Left lung (tissue), 10 donors: Measurements from ENCODE around the gene ZNF319. TPM values are rescaled to one million over a fixed set of nuclear protein-coding genes. Genes with fewer than 3 reads are reported as not detected.

Source experiments
- ATAC-seq: fragments of 200-7000 bp; cut with Tn5 transposase; one replicate; pipeline ENCODE4 v1.9.1; 2020; ENCODE audit warnings: moderate library complexity
- DNase-seq, 4 donors: peaks; one replicate each; pipeline ENCODE4 v3.0.0-alpha.2; 2013 to 2020
- H3K27ac ChIP-seq, 2 donors: fragments of 200-600 bp; sonication (generic) in 1 of 2; one replicate each; pipeline versions ENCODE4 v1.5.0 to v1.8.0; 2020 to 2021
- H3K27me3 ChIP-seq, 2 donors: fragments of 200-600 bp; sonication (generic) in 1 of 2; one replicate each; pipeline versions ENCODE4 v1.5.0 to v1.8.0; 2020 to 2021
- H3K36me3 ChIP-seq, 2 donors: fragments of 200-600 bp; sonication (generic) in 1 of 2; one replicate each; pipeline versions ENCODE4 v1.5.0 to v1.8.0; 2020 to 2021
- H3K4me1 ChIP-seq, 2 donors: fragments of 200-600 bp; one replicate each; pipeline ENCODE4 v1.8.0; 2021
- H3K4me3 ChIP-seq, 2 donors: fragments of 200-600 bp; sonication (generic) in 1 of 2; one replicate each; pipeline versions ENCODE4 v1.5.0 to v1.8.0; 2020 to 2021; ENCODE audit warnings: mild to moderate bottlenecking in 1 of 2
- H3K9me3 ChIP-seq, 2 donors: fragments of 200-600 bp; sonication (generic) in 1 of 2; one replicate each; pipeline versions ENCODE4 v1.5.0 to v1.8.0; 2020 to 2021
- CTCF ChIP-seq, 2 donors: fragments of 200-600 bp; sonication (generic) in 1 of 2; IDR thresholded peaks; one replicate each; pipeline versions ENCODE4 v1.5.0 to v1.8.0; 2021; ENCODE audit warnings: antibody characterized with exemption in 2 of 2
- intact Hi-C, 2 donors: fragments of 100-400 bp; cut with DNase I; formaldehyde crosslinking; loops; one replicate each; pipeline versions ENCODE4 v1.11.2 to v1.14.2; 2022
- polyA plus RNA-seq, 6 donors: library from polyadenylated mRNA; unstranded; fragments of 120-200 nt; gene quantifications; one replicate each; pipeline ENCODE4 v1.2.1, GENCODE V29; 2013; ENCODE audit not compliant: insufficient read length in 6 of 6
- total RNA-seq, 2 donors: library from RNA; stranded (reverse); fragmentation: NEBNext Ultra II Directional; extraction: Animal tissue kit (Norgen Biotek cat#: 25700); gene quantifications; one replicate each; pipeline ENCODE4 v1.2.1, GENCODE V29; 2021
- donor health status: DM: no; HTN: yes; CAD: no.
- donor health status: DM: no; HTN: no; CAD: no.

Gene ZNF319
- total and polyA plus RNA-seq, 8 donors, result 7.8 to 12.0 (median 10.7) TPM

GRCh38 chr16:57949013-57949412 is 51.5 kb downstream of the ZNF319 start:
- Histone ChIP-seq H3K9me3 (no peaks in the 10 kb centered on the region), H3K36me3 (no peaks in the 10 kb centered on the region), H3K27ac (no peak overlapping the region), H3K4me1 (no peaks in the 10 kb centered on the region), H3K27me3 (no peaks in the 10 kb centered on the region), H3K4me3 (no peak overlapping the region)
- no peak for DNase-seq
- ATAC-seq, result no peak
- intact Hi-C loops, result no loop called here
- TF ChIP-seq CTCF (IDR thresholded peaks at IDR 0.05), result no peak

GRCh38 chr16:57948027-57948426 is 52.4 kb downstream of the ZNF319 start:
- no peak for DNase-seq
- Histone ChIP-seq H3K36me3 (no peaks in the 10 kb centered on the region), H3K9me3 (no peaks in the 10 kb centered on the region), H3K27ac (no peak overlapping the region), H3K27me3 (no peaks in the 10 kb centered on the region), H3K4me1 (no peaks in the 10 kb centered on the region), H3K4me3 (no peak overlapping the region)
- no peak for ATAC-seq
- no peak for TF ChIP-seq CTCF (IDR thresholded peaks at IDR 0.05)
- intact Hi-C loops, result no loop called here

GRCh38 chr16:57947261-57947660 is 53.2 kb downstream of the ZNF319 start:
- no peak for TF ChIP-seq CTCF (IDR thresholded peaks at IDR 0.05)
- intact Hi-C loops, result no loop called here
- Histone ChIP-seq H3K36me3 (no peaks in the 10 kb centered on the region), H3K4me1 (no peaks in the 10 kb centered on the region), H3K27ac (no peak overlapping the region), H3K9me3 (no peaks in the 10 kb centered on the region), H3K27me3 (no peaks in the 10 kb centered on the region), H3K4me3 (no peak overlapping the region)
- DNase-seq (no peak), ATAC-seq (no peak)

- Histone ChIP-seq H3K27ac (no peak overlapping the region), H3K4me1 (no peaks in the 10 kb centered on the region), H3K36me3 (no peaks in the 10 kb centered on the region), H3K9me3 (no peaks in the 10 kb centered on the region), H3K27me3 (peaks cover 0 to under 1% of the 10 kb centered on the region in 2 donors), H3K4me3 (no peak overlapping the region)
- TF ChIP-seq CTCF (IDR thresholded peaks at IDR 0.05), result no peak
- ATAC-seq, result no peak
- intact Hi-C loops, result no loop called here
- DNase-seq, result no peak
Measured at GRCh38 chr16:57946181-57946801, 54.2 kb downstream of the ZNF319 start.

- Histone ChIP-seq H3K27ac (no peak overlapping the region), H3K36me3 (no peaks in the 10 kb centered on the region), H3K4me1 (no peaks in the 10 kb centered on the region), H3K4me3 (no peak overlapping the region), H3K9me3 (no peaks in the 10 kb centered on the region), H3K27me3 (peaks cover 0 to 6% of the 10 kb centered on the region in 2 donors)
- ATAC-seq (no peak), DNase-seq (no peak)
- intact Hi-C loops, result no loop called here
- no peak for TF ChIP-seq CTCF (IDR thresholded peaks at IDR 0.05)
Measured at GRCh38 chr16:57945740-57946138, 54.7 kb downstream of the ZNF319 start.
